HepG2 (cell line): ENCODE data around the gene ALG3. TPM values are rescaled to one million over a fixed set of nuclear protein-coding genes. Genes with fewer than 3 reads are reported as not detected.

ENCODE experiments used
- ATAC-seq: fragments of 200-7000 bp; cut with Tn5 transposase; 3 replicates; pipeline ENCODE4 v1.9.1; 2020; ENCODE audit warnings: mild to moderate bottlenecking, moderate library complexity
- BruUV-seq: library from RNA; stranded (reverse); fragments of 400-500 nt; replicated peaks from 2 replicates; lab custom pipeline; 2021; lab: Mats Ljungman, UMichigan
- CTCF ChIA-PET: fragments of 300-600 bp; formaldehyde crosslinking; extraction: SDS; loops from one replicate; lab custom pipeline; 2021; ENCODE audit warnings: low total read pairs, inconsistent platforms, low intra/inter-chr PET ratio; lab: Yijun Ruan, JAX
- POLR2A ChIA-PET: fragments of 350-600 bp; sonication (Branson Sonifier 250); formaldehyde crosslinking; loops from one replicate; lab custom pipeline; 2020; ENCODE audit warnings: antibody characterized with exemption, inconsistent platforms; lab: Yijun Ruan, JAX
- DNase-seq: peaks from one replicate; pipeline ENCODE4 v3.0.0-alpha.2; 2015; ENCODE audit warnings: low spot score
- FAIRE-seq: peaks from 3 replicates; lab custom pipeline; 2011; peaks lifted over from hg19 to GRCh38; lab: Jason Lieb, UNC
- H2AFZ ChIP-seq: one replicate; pipeline ENCODE4 v1.6.1; 2011; ENCODE audit warnings: low read length, inconsistent platforms
- H3K27ac ChIP-seq: fragments of 300-600 bp; 3 replicates; pipeline ENCODE4 v1.8.0; 2011; ENCODE audit warnings: mixed run types, mild to moderate bottlenecking, mixed read lengths, low read length, inconsistent platforms; ENCODE audit not compliant: insufficient read depth; ENCODE audit errors: extremely low read length
- H3K27me3 ChIP-seq, 2 experiments: fragments of 200-600 bp in 1 of 2; 2 replicates in 1 of 2; 3 replicates in 1 of 2; pipeline versions ENCODE4 v1.6.0 to v1.8.0; 2011; ENCODE audit warnings: low read length in 2 of 2, mild to moderate bottlenecking in 2 of 2, moderate library complexity in 2 of 2, inconsistent platforms in 1 of 2; ENCODE audit not compliant: insufficient read depth in 2 of 2, control insufficient read depth in 1 of 2
- H3K36me3 ChIP-seq, 2 experiments: fragments of 200-600 bp in 1 of 2; replicated peaks in 1 of 2; 2 replicates in 1 of 2; 3 replicates in 1 of 2; pipeline versions ENCODE4 v1.5.1 to v1.8.0; 2011; ENCODE audit warnings: low read length in 2 of 2, inconsistent platforms in 1 of 2; ENCODE audit not compliant: insufficient read depth in 2 of 2, control insufficient read depth in 1 of 2
- H3K4me1 ChIP-seq: 2 replicates; pipeline ENCODE4 v1.5.1; 2012; ENCODE audit warnings: low read length, inconsistent platforms; ENCODE audit not compliant: insufficient read depth
- H3K4me2 ChIP-seq: 2 replicates; pipeline ENCODE4 v1.6.0; 2011; ENCODE audit warnings: low read depth, low read length, inconsistent platforms
- H3K4me3 ChIP-seq, 3 experiments: fragments of 200-600 bp in 1 of 3; sonication (generic), shearing (Covaris generic) in 1 of 3; replicated peaks in 1 of 3; 2 replicates each; pipeline ENCODE4 v1.5.1; 2011 to 2016; ENCODE audit warnings: low read length in 3 of 3, inconsistent platforms in 2 of 3, low read depth in 2 of 3, mild to moderate bottlenecking in 2 of 3, control low read depth in 1 of 3, mixed read lengths in 1 of 3; ENCODE audit not compliant: insufficient read depth in 1 of 3
- H3K79me2 ChIP-seq: one replicate; pipeline ENCODE4 v1.6.1; 2011; ENCODE audit warnings: low read length, inconsistent platforms; ENCODE audit not compliant: insufficient read depth
- H3K9ac ChIP-seq: 2 replicates; pipeline ENCODE4 v1.6.0; 2011; ENCODE audit warnings: mild to moderate bottlenecking, low read depth, low read length, inconsistent platforms; ENCODE audit not compliant: insufficient read depth
- H3K9me3 ChIP-seq: 2 replicates; pipeline ENCODE4 v1.5.1; 2012; ENCODE audit warnings: mild to moderate bottlenecking, low read length
- H4K20me1 ChIP-seq: 2 replicates; pipeline ENCODE4 v1.6.0; 2011; ENCODE audit warnings: inconsistent platforms, mild to moderate bottlenecking, low read length, moderate library complexity; ENCODE audit not compliant: insufficient read depth
- CHD2 ChIP-seq: IDR thresholded peaks from 2 replicates; pipeline ENCODE4 v1.6.1; 2011; ENCODE audit warnings: low read depth, low read length, improper control_type of control experiment
- CTCF ChIP-seq: sonication (generic); formaldehyde crosslinking; IDR thresholded peaks from 2 replicates; pipeline ENCODE4 v1.5.0; 2020; ENCODE audit warnings: mild to moderate bottlenecking, missing genetic modification reagents, moderate library complexity
- E2F5 ChIP-seq: sonication (generic); formaldehyde crosslinking; conservative IDR thresholded peaks from 2 replicates; pipeline ENCODE4 v1.4.0; 2020; ENCODE audit warnings: missing genetic modification reagents
- MIER3 ChIP-seq: IDR thresholded peaks from 2 replicates; pipeline ENCODE4 v1.6.1; 2016; ENCODE audit warnings: missing compliant biosample characterization, borderline replicate concordance
- MXI1 ChIP-seq: IDR thresholded peaks from 3 replicates; pipeline ENCODE4 v1.6.1; 2012; ENCODE audit warnings: low read depth, low read length, inconsistent platforms, borderline replicate concordance
- PHF21A ChIP-seq: sonication (generic); formaldehyde crosslinking; IDR thresholded peaks from 2 replicates; pipeline ENCODE4 v1.5.0; 2020; ENCODE audit warnings: mild to moderate bottlenecking, missing genetic modification reagents
- RAD21 ChIP-seq: fragments of 450-650 bp; formaldehyde crosslinking; IDR thresholded peaks from 2 replicates; pipeline ENCODE4 v1.5.0; 2020; ENCODE audit warnings: mild to moderate bottlenecking
- REPIN1 ChIP-seq: sonication (generic); formaldehyde crosslinking; IDR thresholded peaks from 2 replicates; pipeline ENCODE4 v1.8.0; 2022; ENCODE audit warnings: missing genetic modification reagents, low read depth, mild to moderate bottlenecking, borderline replicate concordance
- RFX1 ChIP-seq: fragments of 450-650 bp; IDR thresholded peaks from 2 replicates; pipeline ENCODE4 v1.6.1; 2017
- RFX3 ChIP-seq: IDR thresholded peaks from 2 replicates; pipeline ENCODE4 v1.6.1; 2016; ENCODE audit warnings: missing biosample characterization, missing genetic modification reagents
- SALL1 ChIP-seq: sonication (generic); formaldehyde crosslinking; IDR thresholded peaks from 2 replicates; pipeline ENCODE4 v1.8.0; 2022; ENCODE audit warnings: mild to moderate bottlenecking, missing genetic modification reagents
- STAG1 ChIP-seq: sonication (generic); formaldehyde crosslinking; IDR thresholded peaks from 2 replicates; pipeline ENCODE4 v1.4.0; 2020; ENCODE audit warnings: missing genetic modification reagents
- TBL1XR1 ChIP-seq: fragments of 150-350 bp; IDR thresholded peaks from 2 replicates; pipeline ENCODE4 v1.6.1; 2014; ENCODE audit warnings: borderline replicate concordance, low read length; ENCODE audit not compliant: partially characterized antibody
- TSC22D2 ChIP-seq: sonication (generic); formaldehyde crosslinking; IDR thresholded peaks from 2 replicates; pipeline ENCODE4 v1.5.1; 2020; ENCODE audit warnings: missing genetic modification reagents, mild to moderate bottlenecking, borderline replicate concordance
- ZFY ChIP-seq: sonication (generic); formaldehyde crosslinking; IDR thresholded peaks from 2 replicates; pipeline ENCODE4 v1.4.0; 2020; ENCODE audit warnings: missing genetic modification reagents
- ZNF550 ChIP-seq: sonication (generic); formaldehyde crosslinking; IDR thresholded peaks from 2 replicates; pipeline ENCODE4 v1.4.0; 2020; ENCODE audit warnings: mild to moderate bottlenecking, missing genetic modification reagents, borderline replicate concordance
- ZNF841 ChIP-seq: sonication (generic); formaldehyde crosslinking; IDR thresholded peaks from 2 replicates; pipeline ENCODE4 v1.8.1; 2023; ENCODE audit warnings: missing genetic modification reagents, borderline replicate concordance
- WGBS: methylation state at CpG from one replicate; pipeline ENCODE4 v1.1.6; 2017; ENCODE audit warnings: low lambda C conversion rate; 5-methylcytosine and 5-hydroxymethylcytosine counted together
- in situ Hi-C: cut with HindIII; loops from 2 replicates; pipeline ENCODE4 v1.10.0; 2017; ENCODE audit warnings: low pct_unique_long_range_greater_than_20kb; ENCODE audit not compliant: extremely low pct_ligation_motif_present
- intact Hi-C: fragments of 100-400 bp; cut with micrococcal nuclease; formaldehyde crosslinking; loops from one replicate; pipeline ENCODE4 v1.10.0; 2022; ENCODE audit not compliant: unreplicated experiment
- polyA plus RNA-seq, 8 experiments: library from polyadenylated mRNA; depleted of rRNA in 3 of 8; stranded (reverse) in 7 of 8; unstranded in 1 of 8; fragments of >200 nt; fragmentation: Illumina TruSeq in 4 of 8; extraction: Trizol in 4 of 8; gene quantifications; 2 replicates each; pipeline versions ENCODE4 v1.2.1 to v1.2.3, GENCODE V29; 2011 to 2016; ENCODE audit warnings: low read depth in 4 of 8, missing spikeins in 1 of 8, mixed read lengths in 1 of 8; ENCODE audit not compliant: insufficient read depth in 1 of 8
- total RNA-seq, 5 experiments: library from RNA; depleted of rRNA; stranded (reverse); fragments of >200 nt; fragmentation: Illumina TruSeq; extraction: Trizol; gene quantifications; 2 replicates each; pipeline ENCODE4 v1.2.3, GENCODE V29; 2016; ENCODE audit warnings: low read depth in 1 of 5
- TF ChIP-seq, protein P1 (sequence below): sonication (generic); formaldehyde crosslinking; IDR thresholded peaks from 2 replicates; pipeline ENCODE4 v1.4.0; 2020; ENCODE audit warnings: missing genetic modification reagents
- TF ChIP-seq, protein P2 (sequence below): sonication (generic); formaldehyde crosslinking; IDR thresholded peaks from 2 replicates; pipeline ENCODE4 v1.4.0; 2020; ENCODE audit warnings: missing genetic modification reagents, borderline replicate concordance

ALG3 gene
- total and polyA plus RNA-seq, 2 of the 13 experiments (the other 11 are each of a cell fraction or from before 2014, with no cell fraction given) = 46.6 to 57.1 TPM

- Histone ChIP-seq H3K27ac (no peak overlapping the region), H3K4me3 (no peak overlapping the region), H3K9me3 (no peaks in the 10 kb centered on the region), H4K20me1 (0 out of 2 replicates have a peak, but pooled peaks cover 3% of the 10 kb centered on the region), H2AFZ (no peak overlapping the region), H3K9ac (no peak overlapping the region), H3K4me2 (no peak overlapping the region), H3K36me3 (no peaks in the 10 kb centered on the region), H3K4me1 (peaks cover 6% of the 10 kb centered on the region), H3K79me2 (no peaks in the 10 kb centered on the region), H3K27me3 (peaks cover 3 to 43% of the 10 kb centered on the region in 2 experiments; a peak in 4 of 5 replicates)
- ChIA-PET POLR2A (no interaction called here), CTCF (no interaction called here)
- FAIRE-seq = peak; percentile 77
- DNase-seq = peak; percentile 58
- intact Hi-C loops (loop anchor here (1.0 to 10.0 kb wide), 4 partner anchors 23 to 387 kb away; partner anchors contain the start of genes ALG3, CAMK2N2, EEF1AKMT4 and VWA5B2), in situ Hi-C loops (no loop called here)
- no TSS peak for BruUV-seq
- WGBS = 0% methylated on average over 4 of the region's 4 CpGs
- ATAC-seq = peak; percentile 90
- TF ChIP-seq MIER3 (CRISPR knock-in tag) = no peak
- TF ChIP-seq STAG1 (CRISPR knock-in tag) = peak; percentile 82
- peak; percentile 66 for TF ChIP-seq CTCF (CRISPR knock-in tag)
- TF ChIP-seq E2F5 (CRISPR knock-in tag) = no peak
- no peak for TF ChIP-seq TSC22D2
- peak; percentile 72 for TF ChIP-seq RFX1
- 0 out of 2 replicates have a peak, but pooled peaks have one; percentile 30 for TF ChIP-seq PHF21A
- no peak for TF ChIP-seq TBL1XR1
- peak; percentile 68; the same call in 1 of the 2 replicates for TF ChIP-seq RFX3 (CRISPR knock-in tag)
- TF ChIP-seq ZNF841 = no peak
- 0 out of 2 replicates have a peak, but pooled peaks have one; percentile 10 for TF ChIP-seq SALL1 (CRISPR knock-in tag)
- TF ChIP-seq, protein P1, sequence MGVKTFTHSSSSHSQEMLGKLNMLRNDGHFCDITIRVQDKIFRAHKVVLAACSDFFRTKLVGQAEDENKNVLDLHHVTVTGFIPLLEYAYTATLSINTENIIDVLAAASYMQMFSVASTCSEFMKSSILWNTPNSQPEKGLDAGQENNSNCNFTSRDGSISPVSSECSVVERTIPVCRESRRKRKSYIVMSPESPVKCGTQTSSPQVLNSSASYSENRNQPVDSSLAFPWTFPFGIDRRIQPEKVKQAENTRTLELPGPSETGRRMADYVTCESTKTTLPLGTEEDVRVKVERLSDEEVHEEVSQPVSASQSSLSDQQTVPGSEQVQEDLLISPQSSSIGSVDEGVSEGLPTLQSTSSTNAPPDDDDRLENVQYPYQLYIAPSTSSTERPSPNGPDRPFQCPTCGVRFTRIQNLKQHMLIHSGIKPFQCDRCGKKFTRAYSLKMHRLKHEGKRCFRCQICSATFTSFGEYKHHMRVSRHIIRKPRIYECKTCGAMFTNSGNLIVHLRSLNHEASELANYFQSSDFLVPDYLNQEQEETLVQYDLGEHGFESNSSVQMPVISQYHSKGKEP (CRISPR knock-in tag) = no peak
- no peak for TF ChIP-seq CHD2
- TF ChIP-seq RAD21 (CRISPR knock-in tag) = peak; percentile 68
- TF ChIP-seq ZNF550 (CRISPR knock-in tag) = no peak
- peak; percentile 26; the same call in 1 of the 2 replicates for TF ChIP-seq ZFY
- TF ChIP-seq REPIN1 (CRISPR knock-in tag) = no peak
- TF ChIP-seq, protein P2, sequence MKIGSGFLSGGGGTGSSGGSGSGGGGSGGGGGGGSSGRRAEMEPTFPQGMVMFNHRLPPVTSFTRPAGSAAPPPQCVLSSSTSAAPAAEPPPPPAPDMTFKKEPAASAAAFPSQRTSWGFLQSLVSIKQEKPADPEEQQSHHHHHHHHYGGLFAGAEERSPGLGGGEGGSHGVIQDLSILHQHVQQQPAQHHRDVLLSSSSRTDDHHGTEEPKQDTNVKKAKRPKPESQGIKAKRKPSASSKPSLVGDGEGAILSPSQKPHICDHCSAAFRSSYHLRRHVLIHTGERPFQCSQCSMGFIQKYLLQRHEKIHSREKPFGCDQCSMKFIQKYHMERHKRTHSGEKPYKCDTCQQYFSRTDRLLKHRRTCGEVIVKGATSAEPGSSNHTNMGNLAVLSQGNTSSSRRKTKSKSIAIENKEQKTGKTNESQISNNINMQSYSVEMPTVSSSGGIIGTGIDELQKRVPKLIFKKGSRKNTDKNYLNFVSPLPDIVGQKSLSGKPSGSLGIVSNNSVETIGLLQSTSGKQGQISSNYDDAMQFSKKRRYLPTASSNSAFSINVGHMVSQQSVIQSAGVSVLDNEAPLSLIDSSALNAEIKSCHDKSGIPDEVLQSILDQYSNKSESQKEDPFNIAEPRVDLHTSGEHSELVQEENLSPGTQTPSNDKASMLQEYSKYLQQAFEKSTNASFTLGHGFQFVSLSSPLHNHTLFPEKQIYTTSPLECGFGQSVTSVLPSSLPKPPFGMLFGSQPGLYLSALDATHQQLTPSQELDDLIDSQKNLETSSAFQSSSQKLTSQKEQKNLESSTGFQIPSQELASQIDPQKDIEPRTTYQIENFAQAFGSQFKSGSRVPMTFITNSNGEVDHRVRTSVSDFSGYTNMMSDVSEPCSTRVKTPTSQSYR (CRISPR knock-in tag) = peak; percentile 87
- peak; percentile 46; the same call in 1 of the 3 replicates for TF ChIP-seq MXI1
Observed at GRCh38 chr3:184284696-184285095, 35.9 kb upstream of the ALG3 start.
